B cell (primary cell): ENCODE results near the gene S100PBP. TPM values are rescaled to one million over a fixed set of nuclear protein-coding genes. Genes with fewer than 3 reads are reported as not detected.

Source experiments
- ATAC-seq: fragments of 200-7000 bp; cut with Tn5 transposase; one replicate; pipeline ENCODE4 v1.10.0; 2021; ENCODE audit warnings: low read depth, mild to moderate bottlenecking, moderate number of reproducible peaks, moderate library complexity
- CTCF ChIA-PET: fragments of 350-600 bp; sonication (Branson Sonifier 250); formaldehyde crosslinking; loops from one replicate; lab custom pipeline; 2021; ENCODE audit warnings: antibody characterized with exemption, inconsistent platforms; lab: Charles Lee
- POLR2A ChIA-PET: fragments of 350-600 bp; sonication (Branson Sonifier 250); formaldehyde crosslinking; loops from one replicate; lab custom pipeline; 2021; ENCODE audit warnings: antibody characterized with exemption; lab: Charles Lee
- DNase-seq: peaks from one replicate; pipeline ENCODE4 v3.0.0; 2013
- H2AFZ ChIP-seq: 2 replicates; pipeline ENCODE4 v1.6.1; 2012; ENCODE audit warnings: mild to moderate bottlenecking, low read depth, low read length; ENCODE audit not compliant: insufficient read depth, poor library complexity, severe bottlenecking
- H3K27ac ChIP-seq, 2 donors: 1 replicate in 1 of 2; 2 replicates in 1 of 2; pipeline ENCODE4 v1.5.1; 2012 to 2013; ENCODE audit warnings: low read length in 2 of 2, mild to moderate bottlenecking in 2 of 2, moderate library complexity in 1 of 2
- H3K27me3 ChIP-seq, 4 experiments: fragments of 200-600 bp in 1 of 4; sonication (generic) in 1 of 4; replicated peaks in 1 of 4; 1 replicate in 2 of 4; 2 replicates in 2 of 4; pipeline versions ENCODE4 v1.6.1 to v1.7.0; 2013 to 2016; ENCODE audit warnings: low read length in 3 of 4, mild to moderate bottlenecking in 2 of 4, mixed read lengths in 1 of 4, moderate library complexity in 1 of 4; ENCODE audit not compliant: insufficient read depth in 4 of 4, control insufficient read depth in 3 of 4; ENCODE audit errors: control extremely low read depth in 1 of 4
- H3K36me3 ChIP-seq, 2 experiments: replicated peaks in 1 of 2; 1 replicate in 1 of 2; 2 replicates in 1 of 2; pipeline versions ENCODE4 v1.6.1 to v1.7.1; 2013; ENCODE audit warnings: low read length in 1 of 2; ENCODE audit not compliant: insufficient read depth in 2 of 2, control insufficient read depth in 1 of 2; ENCODE audit errors: control extremely low read depth in 1 of 2, extremely low read depth in 1 of 2
- H3K4me1 ChIP-seq, 2 donors: fragments of 200-600 bp in 1 of 2; sonication (generic) in 1 of 2; 1 replicate in 1 of 2; 2 replicates in 1 of 2; pipeline versions ENCODE4 v1.5.1 to v1.6.1; 2013 to 2017; ENCODE audit warnings: low read length in 2 of 2; ENCODE audit not compliant: control insufficient read depth in 2 of 2, insufficient read depth in 2 of 2
- H3K4me2 ChIP-seq: replicated peaks from 2 replicates; pipeline ENCODE3; 2012; ENCODE audit warnings: mild to moderate bottlenecking, low read depth, low read length; ENCODE audit not compliant: poor library complexity, severe bottlenecking
- H3K4me3 ChIP-seq, 5 experiments: fragments of 200-600 bp in 1 of 5; sonication (generic) in 1 of 5; 1 replicate in 3 of 5; 2 replicates in 2 of 5; pipeline versions ENCODE4 v1.5.1 to v1.7.0; 2011 to 2016; ENCODE audit warnings: low read length in 4 of 5, mild to moderate bottlenecking in 4 of 5, low read depth in 2 of 5, control low read depth in 1 of 5, moderate library complexity in 1 of 5; ENCODE audit not compliant: insufficient read depth in 1 of 5; ENCODE audit errors: control extremely low read depth in 1 of 5, extremely low read depth in 1 of 5
- H3K79me2 ChIP-seq: fragments of 200-600 bp; sonication (generic); one replicate; pipeline ENCODE4 v1.6.0; 2016; ENCODE audit warnings: low read length; ENCODE audit not compliant: control insufficient read depth, insufficient read depth
- H3K9ac ChIP-seq: fragments of 200-600 bp; sonication (generic); 2 replicates; pipeline ENCODE4 v1.6.1; 2017; ENCODE audit warnings: mild to moderate bottlenecking, low read length, moderate library complexity
- H3K9me3 ChIP-seq, 3 donors: one replicate each; pipeline versions ENCODE4 v1.6.1 to v1.7.1; 2013; ENCODE audit warnings: low read length in 2 of 3; ENCODE audit not compliant: control insufficient read depth in 2 of 3, insufficient read depth in 1 of 3; ENCODE audit errors: control extremely low read depth in 1 of 3
- H4K20me1 ChIP-seq: 2 replicates; pipeline ENCODE4 v1.6.0; 2012; ENCODE audit warnings: mild to moderate bottlenecking, low read length; ENCODE audit not compliant: insufficient read depth, control insufficient read depth, poor library complexity, severe bottlenecking
- H3K27ac Mint-ChIP-seq: one replicate; pipeline ENCODE4 v1.8.0; 2021; ENCODE audit warnings: mixed read lengths
- H3K27me3 Mint-ChIP-seq: one replicate; pipeline ENCODE4 v1.8.0; 2021; ENCODE audit warnings: mixed read lengths
- H3K4me1 Mint-ChIP-seq: one replicate; pipeline ENCODE4 v1.8.0; 2021; ENCODE audit warnings: mixed read lengths
- H3K4me3 Mint-ChIP-seq: one replicate; pipeline ENCODE4 v1.8.0; 2021; ENCODE audit warnings: mixed read lengths
- H3K9me3 Mint-ChIP-seq: one replicate; pipeline ENCODE4 v1.8.0; 2022; ENCODE audit warnings: mixed read lengths; ENCODE audit not compliant: insufficient read depth
- EZH2 ChIP-seq: IDR thresholded peaks from 2 replicates; pipeline ENCODE4 v1.6.1; 2012; ENCODE audit warnings: borderline replicate concordance, low read depth, mild to moderate bottlenecking, moderate library complexity, low read length; ENCODE audit not compliant: insufficient read depth, poor library complexity, severe bottlenecking
- WGBS: methylation state at CpG from one replicate; pipeline ENCODE4 v1.1.5; 2013; ENCODE audit warnings: missing lambda C conversion rate; ENCODE audit not compliant: insufficient coverage; 5-methylcytosine and 5-hydroxymethylcytosine counted together
- intact Hi-C: fragments of 100-400 bp; cut with micrococcal nuclease; formaldehyde crosslinking; loops from one replicate; pipeline ENCODE4 v1.10.0; 2022
- polyA plus RNA-seq: library from polyadenylated mRNA; depleted of rRNA; stranded (reverse); fragments of >200 nt; gene quantifications from 2 replicates; pipeline ENCODE4 v1.2.3, GENCODE V29; 2012
- total RNA-seq, 2 donors: library from RNA; stranded (reverse); fragments of 120-200 nt in 1 of 2; gene quantifications; 1 replicate in 1 of 2; 2 replicates in 1 of 2; pipeline versions ENCODE4 v1.2.3 to v1.2.4, GENCODE V29; 2013 to 2022
- TF ChIP-seq, protein P1 (sequence below): fragments of 200-600 bp; IDR thresholded peaks from one replicate; pipeline ENCODE4 v1.8.0; 2022; ENCODE audit warnings: antibody characterized with exemption, mild to moderate bottlenecking

S100PBP gene
- total and polyA plus RNA-seq, 2 donors (not counting 1 experiment from before 2014, with no cell fraction given) = 32.5 to 94.1 TPM

DNA sequence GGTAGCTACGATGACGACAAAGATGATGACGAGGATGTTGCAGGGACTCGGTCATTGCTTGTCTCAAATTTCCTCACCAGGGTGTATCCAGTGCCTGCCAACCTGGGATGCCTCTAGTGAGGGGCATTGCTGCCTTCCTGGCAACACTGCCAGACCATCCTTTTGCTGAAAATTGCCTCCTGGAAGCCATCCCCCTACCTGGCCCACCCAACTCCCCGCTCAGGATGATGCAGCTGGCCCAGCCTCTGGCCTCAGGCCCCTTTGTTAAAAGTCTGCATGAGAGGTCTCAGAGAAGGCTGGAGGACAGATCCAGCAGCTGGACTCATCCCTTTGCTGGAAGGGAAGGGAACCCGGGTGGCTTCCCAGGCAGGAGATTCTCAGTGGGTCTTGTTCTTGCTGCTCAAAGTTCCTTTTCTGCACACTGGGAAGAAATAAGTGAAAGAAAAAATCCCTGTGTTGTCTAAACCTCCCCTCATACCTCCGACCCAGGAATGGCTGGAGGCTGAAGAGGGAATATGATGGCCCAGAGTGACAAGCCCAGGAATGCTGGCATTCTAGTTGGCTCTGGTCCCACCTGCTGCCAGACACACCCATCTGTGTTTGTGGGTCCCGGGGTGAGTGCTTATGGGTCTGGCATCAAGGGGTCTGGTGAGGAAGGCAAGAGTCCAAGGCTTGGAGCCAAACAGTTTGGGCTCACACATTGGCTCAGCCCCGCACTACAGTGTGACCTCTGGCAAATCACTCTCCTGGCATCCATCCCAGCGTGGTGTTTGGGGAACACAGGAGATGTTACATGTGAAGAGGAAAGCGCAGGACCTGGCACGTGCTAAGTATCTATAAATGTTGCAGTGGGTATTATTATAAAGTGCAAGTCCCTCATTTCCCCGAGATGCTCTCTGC lies 60.0 kb downstream of the S100PBP start:
- intact Hi-C loops = loop anchor here (10.0 kb wide), 1 partner anchor 53 kb away; no protein-coding TSS in a partner anchor
- ChIA-PET CTCF (interaction anchor here (0.6 to 3.5 kb wide), 6 partner anchors 10 to 735 kb away, joined by 3 to 44 read pairs (median 6); partner anchors contain the start of gene HPCA), POLR2A (no interaction called here)

More for the DNA sequence above, 60.0 kb downstream of the S100PBP start:
- no peak for TF ChIP-seq EZH2
- TF ChIP-seq, protein P1, sequence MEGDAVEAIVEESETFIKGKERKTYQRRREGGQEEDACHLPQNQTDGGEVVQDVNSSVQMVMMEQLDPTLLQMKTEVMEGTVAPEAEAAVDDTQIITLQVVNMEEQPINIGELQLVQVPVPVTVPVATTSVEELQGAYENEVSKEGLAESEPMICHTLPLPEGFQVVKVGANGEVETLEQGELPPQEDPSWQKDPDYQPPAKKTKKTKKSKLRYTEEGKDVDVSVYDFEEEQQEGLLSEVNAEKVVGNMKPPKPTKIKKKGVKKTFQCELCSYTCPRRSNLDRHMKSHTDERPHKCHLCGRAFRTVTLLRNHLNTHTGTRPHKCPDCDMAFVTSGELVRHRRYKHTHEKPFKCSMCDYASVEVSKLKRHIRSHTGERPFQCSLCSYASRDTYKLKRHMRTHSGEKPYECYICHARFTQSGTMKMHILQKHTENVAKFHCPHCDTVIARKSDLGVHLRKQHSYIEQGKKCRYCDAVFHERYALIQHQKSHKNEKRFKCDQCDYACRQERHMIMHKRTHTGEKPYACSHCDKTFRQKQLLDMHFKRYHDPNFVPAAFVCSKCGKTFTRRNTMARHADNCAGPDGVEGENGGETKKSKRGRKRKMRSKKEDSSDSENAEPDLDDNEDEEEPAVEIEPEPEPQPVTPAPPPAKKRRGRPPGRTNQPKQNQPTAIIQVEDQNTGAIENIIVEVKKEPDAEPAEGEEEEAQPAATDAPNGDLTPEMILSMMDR = no peak
- H3K79me2 ChIP-seq = no peaks in the 10 kb centered on the region
- H3K27me3 Mint-ChIP-seq = peaks cover 32% of the 10 kb centered on the region
- no peak overlapping the region for H3K4me3 ChIP-seq
- H3K27ac Mint-ChIP-seq = no peak overlapping the region
- no peaks in the 10 kb centered on the region for H3K9me3 ChIP-seq
- 89% methylated on average over 10 of the region's 13 CpGs for WGBS
- H3K36me3 ChIP-seq = no peaks in the 10 kb centered on the region
- ATAC-seq = no peak
- H3K9me3 Mint-ChIP-seq = no peaks in the 10 kb centered on the region
- peaks cover 16% of the 10 kb centered on the region for H3K4me1 Mint-ChIP-seq
- no peak for DNase-seq
- peaks cover 0 to 46% (median 8%) of the 10 kb centered on the region in 4 experiments for H3K27me3 ChIP-seq
- peaks cover 5 to 17% of the 10 kb centered on the region in 2 donors for H3K4me1 ChIP-seq
- H3K9ac ChIP-seq = no peak overlapping the region
- no peak overlapping the region for H3K27ac ChIP-seq
- H3K4me2 ChIP-seq = no peak overlapping the region
- no peaks in the 10 kb centered on the region for H4K20me1 ChIP-seq
- H3K4me3 Mint-ChIP-seq = no peak overlapping the region
- no peak overlapping the region for H2AFZ ChIP-seq
